CD14-positive monocyte (primary cell): ENCODE results near the gene F8A2. TPM values are rescaled to one million over a fixed set of nuclear protein-coding genes. Genes with fewer than 3 reads are reported as not detected.
"Not testable (repeated sequence)": the region's sequence is repeated elsewhere in the genome, so short reads cannot be mapped to it uniquely, and the experiment has no call there.

ENCODE experiments used
- DNase-seq, 3 donors: peaks; one replicate each; pipeline ENCODE4 v3.0.0-alpha.2; 2011 to 2022
- H2AFZ ChIP-seq: 2 replicates; pipeline ENCODE4 v1.6.0; 2012; ENCODE audit warnings: mild to moderate bottlenecking, low read depth, low read length, inconsistent platforms; ENCODE audit not compliant: insufficient read depth, poor library complexity, severe bottlenecking
- H3K27ac ChIP-seq, 2 donors: 1 replicate in 1 of 2; 2 replicates in 1 of 2; pipeline ENCODE4 v1.5.1; 2012 to 2013; ENCODE audit warnings: low read length in 2 of 2, control low read depth in 1 of 2, inconsistent platforms in 1 of 2, low read depth in 1 of 2, mild to moderate bottlenecking in 1 of 2
- H3K27me3 ChIP-seq, 2 donors: one replicate each; pipeline versions ENCODE4 v1.6.0 to v1.6.1; 2011 to 2013; ENCODE audit warnings: low read length in 2 of 2; ENCODE audit not compliant: control insufficient read depth in 2 of 2, insufficient read depth in 2 of 2
- H3K36me3 ChIP-seq, 2 donors: replicated peaks in 1 of 2; 1 replicate in 1 of 2; 2 replicates in 1 of 2; pipeline versions ENCODE4 v1.5.1 to v1.6.1; 2012 to 2013; ENCODE audit warnings: low read length in 2 of 2, control low read depth in 1 of 2, inconsistent platforms in 1 of 2, mild to moderate bottlenecking in 1 of 2; ENCODE audit not compliant: insufficient read depth in 2 of 2, control insufficient read depth in 1 of 2
- H3K4me1 ChIP-seq, 2 donors: 1 replicate in 1 of 2; 2 replicates in 1 of 2; pipeline versions ENCODE4 v1.5.1 to v1.6.1; 2012 to 2013; ENCODE audit warnings: low read length in 2 of 2, control low read depth in 1 of 2, inconsistent platforms in 1 of 2, mild to moderate bottlenecking in 1 of 2, moderate library complexity in 1 of 2; ENCODE audit not compliant: insufficient read depth in 2 of 2, control insufficient read depth in 1 of 2
- H3K4me2 ChIP-seq: replicated peaks from 2 replicates; pipeline ENCODE3; 2012; ENCODE audit warnings: low read length, moderate library complexity, mild to moderate bottlenecking; ENCODE audit not compliant: poor library complexity, severe bottlenecking; ENCODE audit errors: extremely low read depth
- H3K4me3 ChIP-seq, 3 experiments: fragments of 200-600 bp in 1 of 3; sonication (generic) in 1 of 3; replicated peaks in 1 of 3; 1 replicate in 2 of 3; 2 replicates in 1 of 3; pipeline ENCODE4 v1.5.1; 2011 to 2013; ENCODE audit warnings: low read length in 3 of 3, mild to moderate bottlenecking in 3 of 3, control low read depth in 2 of 3, low read depth in 2 of 3, inconsistent platforms in 1 of 3, moderate library complexity in 1 of 3
- H3K79me2 ChIP-seq: 2 replicates; pipeline ENCODE4 v1.6.0; 2012; ENCODE audit warnings: mild to moderate bottlenecking, control low read depth, inconsistent platforms, low read length, moderate library complexity; ENCODE audit not compliant: insufficient read depth
- H3K9ac ChIP-seq: 2 replicates; pipeline ENCODE4 v1.6.0; 2017; ENCODE audit warnings: low read length, mild to moderate bottlenecking; ENCODE audit not compliant: insufficient read depth, poor library complexity, severe bottlenecking
- H3K9me3 ChIP-seq, 2 donors: replicated peaks in 1 of 2; 1 replicate in 1 of 2; 2 replicates in 1 of 2; pipeline versions ENCODE4 v1.5.1 to v1.6.1; 2012 to 2013; ENCODE audit warnings: low read length in 2 of 2, control low read depth in 1 of 2; ENCODE audit not compliant: control insufficient read depth in 1 of 2, insufficient read depth in 1 of 2
- H4K20me1 ChIP-seq: 2 replicates; pipeline ENCODE4 v1.6.0; 2012; ENCODE audit warnings: mild to moderate bottlenecking, low read length, control low read depth, moderate library complexity; ENCODE audit not compliant: insufficient read depth
- H3K27ac Mint-ChIP-seq, 7 donors: one replicate each; pipeline ENCODE4 v1.8.0; 2020; ENCODE audit warnings: mild to moderate bottlenecking in 7 of 7, mixed read lengths in 7 of 7, moderate library complexity in 6 of 7, inconsistent platforms in 2 of 7
- H3K27me3 Mint-ChIP-seq, 3 donors: one replicate each; pipeline ENCODE4 v1.8.0; 2021 to 2022; ENCODE audit warnings: low read depth in 3 of 3, mild to moderate bottlenecking in 3 of 3, mixed read lengths in 3 of 3, moderate library complexity in 3 of 3, inconsistent platforms in 1 of 3
- H3K36me3 Mint-ChIP-seq, 2 donors: one replicate each; pipeline ENCODE4 v1.8.0; 2020; ENCODE audit warnings: mixed read lengths in 2 of 2, inconsistent platforms in 1 of 2, mild to moderate bottlenecking in 1 of 2
- H3K4me1 Mint-ChIP-seq: one replicate; pipeline ENCODE4 v1.8.0; 2020; ENCODE audit warnings: mild to moderate bottlenecking, mixed read lengths
- H3K4me3 Mint-ChIP-seq, 2 donors: one replicate each; pipeline ENCODE4 v1.8.0; 2020; ENCODE audit warnings: mild to moderate bottlenecking in 2 of 2, mixed read lengths in 2 of 2, moderate library complexity in 1 of 2
- H3K9me3 Mint-ChIP-seq, 7 donors: one replicate each; pipeline ENCODE4 v1.8.0; 2020 to 2022; ENCODE audit warnings: mixed read lengths in 7 of 7, mild to moderate bottlenecking in 6 of 7, moderate library complexity in 6 of 7, inconsistent platforms in 2 of 7
- WGBS: methylation state at CpG from one replicate; pipeline ENCODE4 v1.1.5; 2013; ENCODE audit warnings: missing lambda C conversion rate; ENCODE audit not compliant: insufficient coverage; 5-methylcytosine and 5-hydroxymethylcytosine counted together
- intact Hi-C, 2 donors: fragments of 100-400 bp; cut with micrococcal nuclease; formaldehyde crosslinking; loops; one replicate each; pipeline versions ENCODE4 v1.15.0 to v1.15.1; 2023
- polyA plus RNA-seq, 3 donors: library from polyadenylated mRNA; depleted of rRNA in 1 of 3; unstranded in 2 of 3; stranded (reverse) in 1 of 3; fragments of 300-500 nt in 2 of 3; fragments of >200 nt in 1 of 3; fragmentation: Illumina TruSeq in 2 of 3; gene quantifications; 1 replicate in 2 of 3; 2 replicates in 1 of 3; pipeline ENCODE4 v1.2.3, GENCODE V29; 2012 to 2021
- TF ChIP-seq, protein P1 (sequence below): fragments of 200-600 bp; IDR thresholded peaks from one replicate; pipeline ENCODE4 v1.8.0; 2022; ENCODE audit warnings: antibody characterized with exemption, mild to moderate bottlenecking

Gene F8A2
- polyA plus RNA-seq, 3 donors = not detected

DNA sequence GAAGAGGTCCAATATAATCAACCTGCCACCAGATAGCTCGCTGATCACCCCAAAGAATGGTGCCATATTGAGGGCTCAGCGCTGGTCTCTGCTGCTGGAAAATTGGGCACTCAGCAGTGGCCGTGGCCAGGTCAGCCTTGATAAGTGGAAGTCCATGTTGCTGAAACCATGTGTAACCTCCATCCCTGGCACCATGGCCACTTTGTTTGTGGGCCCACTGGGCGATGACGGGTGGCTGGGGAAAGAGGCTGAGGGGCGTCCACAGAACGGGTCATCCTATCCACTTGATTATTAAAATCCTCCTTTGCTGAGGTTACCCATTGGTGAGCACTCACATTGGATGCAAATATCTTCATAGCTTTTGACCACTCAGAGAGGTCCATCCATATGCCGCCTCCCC is 7.7 kb downstream of the F8A2 start:
- Histone ChIP-seq H3K9me3 (peaks cover 21 to 23% of the 10 kb centered on the region in 2 donors), H3K36me3 (no peaks in the 10 kb centered on the region), H3K27me3 (no peaks in the 10 kb centered on the region), H3K4me2 (no peak overlapping the region), H3K9ac (no peak overlapping the region), H3K4me3 (no peak overlapping the region), H4K20me1 (no peaks in the 10 kb centered on the region), H3K4me1 (no peaks in the 10 kb centered on the region), H3K79me2 (peaks cover 3% of the 10 kb centered on the region), H3K27ac (no peak overlapping the region), H2AFZ (no peak overlapping the region)
- no peak for DNase-seq
- peaks cover 18 to 51% (median 24%) of the 10 kb centered on the region in 7 donors for H3K9me3 Mint-ChIP-seq
- H3K4me1 Mint-ChIP-seq = no peaks in the 10 kb centered on the region
- H3K4me3 Mint-ChIP-seq = no peak overlapping the region
- peaks cover 0 to 2% (median 0%) of the 10 kb centered on the region in 3 donors for H3K27me3 Mint-ChIP-seq
- H3K27ac Mint-ChIP-seq = no peak overlapping the region
- TF ChIP-seq, protein P1, sequence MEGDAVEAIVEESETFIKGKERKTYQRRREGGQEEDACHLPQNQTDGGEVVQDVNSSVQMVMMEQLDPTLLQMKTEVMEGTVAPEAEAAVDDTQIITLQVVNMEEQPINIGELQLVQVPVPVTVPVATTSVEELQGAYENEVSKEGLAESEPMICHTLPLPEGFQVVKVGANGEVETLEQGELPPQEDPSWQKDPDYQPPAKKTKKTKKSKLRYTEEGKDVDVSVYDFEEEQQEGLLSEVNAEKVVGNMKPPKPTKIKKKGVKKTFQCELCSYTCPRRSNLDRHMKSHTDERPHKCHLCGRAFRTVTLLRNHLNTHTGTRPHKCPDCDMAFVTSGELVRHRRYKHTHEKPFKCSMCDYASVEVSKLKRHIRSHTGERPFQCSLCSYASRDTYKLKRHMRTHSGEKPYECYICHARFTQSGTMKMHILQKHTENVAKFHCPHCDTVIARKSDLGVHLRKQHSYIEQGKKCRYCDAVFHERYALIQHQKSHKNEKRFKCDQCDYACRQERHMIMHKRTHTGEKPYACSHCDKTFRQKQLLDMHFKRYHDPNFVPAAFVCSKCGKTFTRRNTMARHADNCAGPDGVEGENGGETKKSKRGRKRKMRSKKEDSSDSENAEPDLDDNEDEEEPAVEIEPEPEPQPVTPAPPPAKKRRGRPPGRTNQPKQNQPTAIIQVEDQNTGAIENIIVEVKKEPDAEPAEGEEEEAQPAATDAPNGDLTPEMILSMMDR = no peak
- 100% methylated on average over 4 of the region's 8 CpGs for WGBS
- H3K36me3 Mint-ChIP-seq = peaks cover 0 to 8% of the 10 kb centered on the region in 2 donors
- intact Hi-C loops = no loop called here

DNA sequence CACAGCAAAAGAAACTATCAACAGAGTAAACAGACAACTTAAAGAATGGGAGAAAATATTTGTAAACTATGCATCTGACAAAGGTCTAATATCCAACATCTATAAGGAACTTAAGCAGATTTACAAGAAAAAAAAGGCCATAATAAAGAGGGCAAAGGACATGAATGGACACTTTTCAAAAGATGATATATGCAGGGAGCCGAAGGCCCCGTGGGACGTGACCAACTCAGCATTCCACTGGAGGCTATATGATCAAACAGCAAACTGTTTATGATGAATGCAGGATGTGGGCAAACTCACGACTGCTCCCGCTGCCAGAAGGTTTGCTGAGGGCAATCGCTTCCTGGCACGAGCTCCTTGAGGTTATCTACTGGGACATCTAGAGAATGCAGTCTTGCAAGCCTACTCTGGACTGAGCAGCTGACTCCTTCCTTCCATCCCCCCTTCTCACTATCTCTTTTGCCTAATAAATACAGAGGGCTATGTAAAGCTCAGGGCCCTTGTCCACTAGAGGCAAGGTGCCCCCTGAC is 12.9 kb downstream of the F8A2 start:
- H3K36me3 Mint-ChIP-seq, H2AFZ ChIP-seq, H3K9ac ChIP-seq, H3K4me1 Mint-ChIP-seq, DNase-seq, H3K4me1 ChIP-seq, H3K79me2 ChIP-seq, H3K36me3 ChIP-seq, H3K27me3 ChIP-seq, H3K27ac ChIP-seq, H3K4me3 Mint-ChIP-seq, H3K27me3 Mint-ChIP-seq, intact Hi-C loops, H3K27ac Mint-ChIP-seq, H3K4me3 ChIP-seq, H3K4me2 ChIP-seq, H4K20me1 ChIP-seq: not testable (repeated sequence)
- H3K9me3 ChIP-seq = peaks cover 11 to 17% of the 10 kb centered on the region in 2 donors
- WGBS = 91% methylated on average over 4 of the region's 7 CpGs
- peaks cover 9 to 33% (median 15%) of the 10 kb centered on the region in 7 donors for H3K9me3 Mint-ChIP-seq
